Stimulated activated CD4-positive, alpha-beta T cell treated with anti-CD3 and anti-CD28 coated beads, Interleukin-4, amount 100 ng/mL, for 4 hours (primary cell): ENCODE data around the gene CD274.

ENCODE experiments used
- DNase-seq, 2 experiments: peaks; one replicate each; pipeline ENCODE4 v3.0.0-alpha.2; 2020

The CD274 gene

DNA sequence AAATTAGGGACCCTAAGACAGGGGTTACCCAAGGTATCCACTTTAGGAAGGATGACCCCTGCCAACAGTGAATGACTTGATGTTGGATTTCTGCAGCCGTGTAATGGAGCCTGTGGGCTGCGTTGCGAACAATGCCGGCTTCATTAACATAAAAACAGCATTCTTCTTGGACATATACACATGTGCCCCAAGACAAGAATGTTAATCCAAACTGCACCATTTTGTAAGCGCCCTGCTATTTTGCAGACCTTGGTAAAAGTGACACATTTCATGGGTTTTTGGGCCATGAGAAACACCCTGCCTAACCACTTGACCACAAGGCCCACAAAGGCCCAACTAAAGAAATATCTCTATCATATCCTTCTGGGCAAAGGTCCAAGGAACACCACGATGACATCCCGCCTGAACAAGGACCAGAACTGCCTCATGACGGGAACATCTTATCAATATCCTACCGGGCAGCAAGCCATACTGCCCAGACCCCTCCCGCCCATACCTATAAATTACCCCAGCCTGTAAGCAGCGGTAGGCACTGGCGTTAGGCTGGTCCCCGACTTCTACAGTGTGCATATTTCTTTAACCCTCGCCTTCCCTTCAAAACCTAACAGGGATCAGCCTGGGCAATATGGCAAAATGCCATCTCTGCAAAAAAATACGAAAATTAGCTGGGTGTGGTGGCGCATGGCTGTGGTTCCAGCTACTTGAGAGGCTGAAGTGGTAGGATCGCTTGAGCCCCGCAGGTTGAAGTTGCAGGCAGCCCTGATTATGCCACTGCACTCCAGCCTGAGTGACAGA lies 50.3 kb downstream of the CD274 start:
- no peak for DNase-seq

DNA sequence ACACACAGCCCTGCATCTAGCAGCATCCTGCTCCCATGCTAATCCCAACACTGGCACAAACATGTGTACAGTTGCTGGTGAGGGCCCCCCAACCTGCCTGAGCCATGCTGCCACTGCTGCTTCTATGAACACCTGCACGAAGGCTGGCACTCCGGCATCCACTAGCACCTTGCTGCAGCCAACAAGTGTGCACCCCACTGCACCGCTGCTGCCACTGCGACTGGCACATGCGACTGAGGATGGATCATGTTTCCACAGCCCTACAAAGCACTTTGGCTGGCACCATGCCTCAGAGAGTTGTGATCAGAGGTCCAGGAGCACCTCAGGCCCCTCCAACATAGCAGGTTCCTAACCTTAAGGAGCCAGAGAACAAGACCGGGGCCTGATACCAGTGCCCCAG lies 52.2 kb downstream of the CD274 start:
- no peak for DNase-seq

DNA sequence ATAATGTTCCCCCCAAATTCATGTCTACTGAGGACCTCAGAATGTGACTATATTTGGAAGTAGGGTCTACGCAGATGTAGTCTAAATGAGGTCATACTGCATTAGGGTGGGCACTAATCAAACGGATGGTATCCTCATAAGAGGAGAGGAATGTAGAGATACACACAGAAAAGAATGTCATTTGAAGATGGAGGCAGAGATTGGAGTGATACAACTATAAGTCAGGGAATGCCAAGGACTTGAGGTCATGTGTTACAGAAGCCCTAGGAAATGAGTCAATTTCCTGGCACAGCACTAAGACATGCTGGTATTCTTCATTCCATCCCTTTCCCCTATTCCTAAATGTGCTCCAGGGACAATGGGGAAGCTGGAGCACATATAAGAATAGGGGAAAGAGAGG lies 59.2 kb downstream of the CD274 start:
- no peak for DNase-seq

DNA sequence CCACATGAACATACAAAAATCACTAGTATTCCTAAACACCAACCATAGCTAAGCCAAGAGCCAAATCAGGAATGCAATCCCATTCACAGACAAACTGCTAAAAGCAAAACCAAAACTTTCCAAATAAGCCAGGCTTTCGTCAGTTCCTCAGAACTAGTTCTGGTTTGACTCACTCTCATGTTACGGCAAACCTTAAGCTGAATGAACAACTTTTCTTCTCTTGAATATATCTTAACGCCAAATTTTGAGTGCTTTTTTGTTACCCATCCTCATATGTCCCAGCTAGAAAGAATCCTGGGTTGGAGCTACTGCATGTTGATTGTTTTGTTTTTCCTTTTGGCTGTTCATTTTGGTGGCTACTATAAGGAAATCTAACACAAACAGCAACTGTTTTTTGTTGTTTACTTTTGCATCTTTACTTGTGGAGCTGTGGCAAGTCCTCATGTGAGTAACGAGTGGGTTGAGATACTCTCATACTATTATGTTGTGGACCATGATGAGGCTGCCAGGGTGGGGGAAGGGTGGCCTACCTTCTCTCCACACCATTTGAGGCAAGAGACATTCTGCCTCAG lies 60.1 kb downstream of the CD274 start, which contains the start of gene PDCD1LG2:
PDCD1LG2 (plus strand) TSS at position 172 of the 572 bp plus-strand sequence. CDS start 12,016 bp downstream, outside the sequence.
- DNase-seq, result peak; percentile 16 to 40

DNA sequence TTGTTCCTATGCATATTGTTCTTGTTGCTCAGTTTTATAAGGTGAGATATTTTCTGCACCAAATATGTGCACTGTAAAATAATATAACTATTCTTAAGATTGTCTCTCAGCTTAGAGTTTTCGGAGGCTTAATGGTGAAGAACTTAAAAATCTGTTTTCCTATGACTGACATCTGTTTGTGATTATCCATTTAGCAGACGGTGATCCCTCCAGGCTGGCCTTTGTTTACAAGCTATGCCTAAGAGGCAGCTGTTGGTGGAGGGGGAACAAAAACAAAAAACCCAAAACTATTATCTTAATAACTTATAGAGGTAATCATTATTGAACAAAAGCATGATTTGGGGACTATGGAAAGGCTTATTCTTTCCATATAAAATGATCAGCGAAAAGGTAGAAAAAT lies 60.6 kb downstream of the CD274 start:
- DNase-seq, result no peak

DNA sequence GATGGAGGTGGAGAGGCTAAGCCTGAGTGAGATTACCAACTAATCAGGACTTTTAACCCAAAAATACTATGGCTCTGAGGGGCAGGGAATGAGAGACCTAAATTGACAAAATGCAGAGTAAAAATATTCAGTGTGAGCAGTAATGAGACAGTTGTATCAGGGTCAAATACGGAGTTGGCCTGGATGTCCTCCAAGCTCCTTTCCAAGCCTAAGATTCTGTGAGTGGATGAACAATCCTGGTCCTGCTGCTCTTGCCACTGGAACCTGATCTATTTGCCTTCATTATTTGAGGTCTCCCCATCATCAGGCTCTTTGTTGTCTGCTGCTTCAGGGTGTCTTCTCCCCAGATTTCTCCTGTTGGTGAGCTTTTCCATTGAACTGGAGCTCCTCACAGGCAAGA lies 61.1 kb downstream of the CD274 start:
- DNase-seq, result no peak

DNA sequence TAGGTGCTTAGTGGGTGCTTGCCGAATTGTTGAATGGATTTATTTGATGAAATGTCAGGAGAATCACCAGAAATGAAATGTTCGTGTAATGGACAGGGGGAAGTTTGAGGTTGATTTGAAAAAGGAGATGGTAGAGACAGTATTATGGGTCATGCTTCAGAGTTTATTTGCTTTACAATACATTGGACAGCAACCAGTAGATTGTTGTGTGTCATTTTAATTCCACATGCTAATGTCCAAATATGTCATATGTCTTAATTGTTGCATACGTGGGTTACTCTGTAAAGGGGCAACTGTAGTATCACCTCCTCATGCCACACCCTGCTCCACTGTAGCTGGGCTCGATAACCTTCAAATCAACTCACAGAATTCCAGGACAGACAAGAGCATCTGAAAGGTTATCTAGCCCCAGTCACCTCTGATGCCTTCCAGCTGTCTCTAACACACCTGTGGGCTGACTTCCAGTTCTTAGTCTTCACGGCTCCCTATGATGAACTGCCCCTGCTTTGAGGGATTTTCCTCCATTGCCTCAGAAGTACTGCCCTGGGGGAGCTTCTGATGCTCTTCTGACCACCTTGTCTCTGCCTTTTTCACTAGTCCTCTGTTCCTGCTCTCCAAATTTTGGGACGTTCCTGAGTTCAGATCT lies 61.7 kb downstream of the CD274 start:
- DNase-seq, result no peak

DNA sequence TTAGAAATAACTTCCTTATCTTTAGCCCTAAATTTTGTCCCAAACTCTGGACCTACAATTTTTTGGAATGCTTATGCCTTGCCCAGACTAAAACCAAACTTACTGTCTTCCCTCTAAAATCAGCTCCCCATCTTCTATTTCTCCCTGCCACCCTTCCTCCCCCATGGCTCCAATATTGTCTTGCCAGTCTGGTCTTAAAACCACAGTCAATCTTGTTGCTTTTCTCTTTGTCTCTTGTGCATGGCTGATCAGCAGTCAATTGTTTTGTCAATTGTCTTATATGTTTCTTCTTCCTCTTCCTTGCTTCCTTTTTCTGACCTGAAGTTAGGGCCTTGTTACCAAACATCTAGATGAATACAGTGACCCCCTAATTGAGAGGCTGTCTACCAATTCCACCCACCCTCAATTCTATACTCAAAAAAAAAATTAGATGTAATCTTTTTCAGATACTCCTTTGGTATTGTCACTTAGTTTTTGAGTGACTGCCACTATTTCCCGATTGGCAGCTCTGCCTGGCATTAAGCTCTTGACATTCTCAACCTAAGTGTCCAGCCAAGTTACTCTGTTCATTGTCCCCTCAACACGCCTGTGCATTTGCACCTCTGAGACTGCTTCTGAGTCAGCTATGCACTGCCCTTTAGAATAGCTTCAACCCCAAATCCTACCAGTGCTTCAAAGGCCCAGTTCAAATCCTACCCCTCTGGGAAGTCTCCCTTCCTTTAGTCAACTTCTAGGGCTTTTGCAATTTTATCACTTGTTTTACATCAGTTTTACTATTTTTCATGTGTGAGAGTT lies 62.5 kb downstream of the CD274 start:
- DNase-seq, result no peak

DNA sequence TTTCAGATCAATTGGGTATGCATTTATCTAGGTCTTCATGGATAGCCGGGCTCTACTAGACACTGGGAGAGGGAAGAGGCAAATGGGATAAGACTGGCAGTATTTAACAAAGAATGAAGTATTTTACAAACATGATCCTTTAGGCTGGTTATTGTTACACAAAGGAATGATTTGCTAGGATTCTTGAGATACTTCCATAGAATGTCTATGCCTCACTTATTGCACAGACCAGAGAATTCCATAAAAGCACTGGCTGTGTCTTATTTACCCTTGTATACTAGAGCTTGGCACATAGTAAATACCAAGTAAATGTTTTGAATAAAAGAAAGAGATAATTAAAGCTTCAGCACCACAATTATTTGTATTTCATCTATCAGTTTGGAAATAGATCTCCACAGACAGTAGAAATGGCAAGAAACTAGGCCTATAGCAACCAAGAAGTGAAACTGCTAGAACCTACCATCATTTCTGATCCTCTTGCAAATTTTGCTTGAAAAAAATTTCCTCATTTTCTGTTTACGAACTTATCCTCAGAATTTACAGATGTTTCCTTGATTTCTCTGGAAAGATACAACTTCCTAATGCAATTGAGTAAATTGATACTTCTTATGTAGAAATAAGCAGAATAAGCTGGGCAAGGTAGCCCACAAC lies 63.7 kb downstream of the CD274 start:
- no peak for DNase-seq

DNA sequence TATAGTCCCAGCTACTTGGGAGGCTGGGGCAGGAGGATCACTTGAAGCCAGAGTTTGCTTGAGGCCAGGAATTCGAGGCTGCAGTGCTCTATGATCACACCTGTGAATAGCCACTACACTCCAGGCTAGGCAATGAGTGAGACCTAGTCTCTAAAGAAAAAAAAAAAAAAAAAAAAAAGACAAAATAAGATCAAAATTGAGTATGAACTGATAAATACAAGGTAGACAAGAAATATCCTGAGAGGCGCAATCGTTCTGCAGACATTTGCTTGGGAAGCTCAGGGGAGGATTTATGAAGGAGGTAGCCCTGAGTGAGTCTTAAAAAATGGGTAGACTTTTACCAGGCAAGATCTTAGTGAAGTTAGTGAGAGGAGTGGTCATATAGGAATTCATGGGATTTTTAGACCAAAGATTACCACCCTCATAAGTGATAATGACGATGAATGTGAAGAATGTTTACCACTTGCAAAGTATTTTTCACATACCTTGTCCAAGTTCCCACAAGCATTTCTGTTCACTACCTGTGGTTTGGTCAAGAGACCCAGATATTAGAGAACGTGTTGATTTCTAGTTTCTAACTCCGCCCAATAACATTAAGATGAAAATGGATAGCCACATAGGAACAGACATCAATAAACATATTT lies 64.4 kb downstream of the CD274 start:
- no peak for DNase-seq

DNA sequence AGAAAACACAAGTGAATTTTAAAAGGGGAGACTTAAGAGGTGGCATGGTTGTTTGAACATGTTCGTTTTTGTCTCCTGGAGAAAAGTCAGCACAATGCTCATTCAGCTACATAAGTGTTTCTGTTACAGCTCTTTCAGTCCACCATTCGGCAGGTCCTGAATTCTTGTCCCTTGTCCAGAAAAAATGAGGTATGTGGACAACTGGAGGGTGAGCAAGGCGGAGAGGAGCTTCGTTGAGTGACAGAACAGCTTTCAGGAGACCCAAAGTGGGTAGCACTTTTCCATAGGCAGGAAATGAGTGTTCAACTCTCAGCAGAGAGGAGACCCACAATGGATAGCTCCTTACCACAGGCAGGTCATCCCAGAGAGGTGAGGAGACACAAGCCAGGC lies 64.9 kb downstream of the CD274 start:
- DNase-seq, result no peak

DNA sequence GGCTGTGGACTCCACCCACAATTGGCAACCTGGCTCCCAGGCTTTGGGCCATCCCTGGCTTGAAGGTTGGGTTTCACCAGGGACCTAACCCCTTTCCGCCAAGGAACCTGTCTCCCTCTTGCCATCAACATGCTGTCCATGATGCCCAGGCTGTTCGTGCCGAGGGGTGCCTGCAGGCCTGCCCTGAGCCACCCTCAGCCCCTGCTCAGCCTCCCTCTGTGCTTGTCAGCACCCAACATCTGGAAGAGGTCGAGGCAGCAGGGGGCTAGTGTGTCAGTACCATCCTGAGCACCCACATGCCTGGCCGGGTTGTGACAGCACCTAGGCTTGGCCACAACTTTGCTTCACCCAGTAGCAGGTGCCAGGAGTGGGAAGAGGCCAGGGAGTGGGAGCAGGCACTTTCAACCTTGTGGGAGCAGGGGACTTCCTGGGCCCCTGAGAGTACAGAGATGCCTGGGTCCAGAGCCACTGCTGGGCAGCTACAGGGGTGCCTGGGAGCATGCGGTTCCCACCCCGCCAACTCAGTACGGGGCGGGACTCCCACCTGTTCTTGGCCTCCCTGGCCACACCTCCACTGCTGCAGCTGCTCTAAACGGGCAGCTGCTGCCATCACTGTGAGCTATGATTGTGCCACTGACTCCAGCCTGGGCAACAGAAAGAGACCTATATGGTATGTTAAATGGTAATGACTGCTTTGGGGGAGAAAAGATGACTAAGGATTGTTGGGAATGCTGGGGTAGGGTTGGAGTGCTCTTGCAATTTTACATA lies 66.3 kb downstream of the CD274 start:
- DNase-seq, result no peak

DNA sequence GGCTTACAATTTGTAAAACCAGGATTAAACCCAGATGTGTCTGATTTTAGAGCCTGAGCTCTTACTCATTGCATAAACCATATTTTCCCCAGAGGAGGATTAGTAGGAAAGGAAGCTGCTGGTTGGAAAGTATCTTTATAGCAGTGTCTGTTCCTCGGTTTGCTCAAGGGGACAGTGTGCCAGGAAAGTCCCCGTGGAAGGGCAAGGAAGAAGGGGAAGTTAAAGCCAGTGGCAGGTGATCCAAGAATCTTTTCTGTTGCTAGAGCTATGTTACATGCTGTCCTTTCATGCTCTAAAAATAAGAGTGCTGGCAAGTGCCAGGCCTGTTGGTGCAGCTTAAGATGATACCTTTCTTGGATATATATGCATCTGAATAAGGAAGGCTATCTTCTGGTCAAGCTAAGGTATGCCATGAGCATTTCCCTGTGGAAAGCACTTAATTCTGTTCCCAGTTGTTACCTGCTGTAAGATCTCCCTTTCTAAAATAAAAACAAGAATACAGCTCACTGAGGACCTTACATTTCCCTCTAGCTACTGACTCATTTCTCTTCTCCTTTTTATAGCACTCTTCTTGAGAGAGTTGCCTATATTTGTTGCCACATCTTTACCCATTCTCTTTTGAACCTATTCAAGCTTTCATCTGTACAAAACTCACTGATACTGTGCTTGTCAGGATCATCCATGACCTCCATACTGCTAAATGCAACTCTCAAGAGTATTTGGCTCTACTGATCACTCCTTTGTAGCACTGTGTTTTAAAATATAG lies 68.0 kb downstream of the CD274 start:
- no peak for DNase-seq

DNA sequence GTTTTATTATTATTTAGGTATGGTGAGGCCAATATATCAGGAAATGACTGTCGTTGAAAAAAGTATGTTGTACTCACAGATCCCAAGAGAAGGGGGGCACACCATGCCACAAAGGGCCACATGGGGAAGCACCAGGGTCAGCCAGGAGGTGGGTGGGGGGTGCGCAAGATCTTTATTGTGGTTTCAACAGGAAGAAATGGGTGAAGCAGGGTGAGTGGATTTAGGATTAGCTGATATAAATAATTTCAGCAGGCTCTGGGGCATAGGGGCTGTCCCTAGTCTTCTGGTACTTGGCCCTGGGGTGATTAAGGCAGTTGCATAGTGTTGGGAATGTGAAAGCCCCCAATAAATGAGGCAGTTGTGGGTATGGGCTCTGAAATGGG lies 68.6 kb downstream of the CD274 start:
- DNase-seq, result no peak
